ENCODE results near the gene SULT2B1.

GRCh38 chr19:48595833-48596232, 43.9 kb downstream of the SULT2B1 start:
- TF ChIP-seq, protein P1, sequence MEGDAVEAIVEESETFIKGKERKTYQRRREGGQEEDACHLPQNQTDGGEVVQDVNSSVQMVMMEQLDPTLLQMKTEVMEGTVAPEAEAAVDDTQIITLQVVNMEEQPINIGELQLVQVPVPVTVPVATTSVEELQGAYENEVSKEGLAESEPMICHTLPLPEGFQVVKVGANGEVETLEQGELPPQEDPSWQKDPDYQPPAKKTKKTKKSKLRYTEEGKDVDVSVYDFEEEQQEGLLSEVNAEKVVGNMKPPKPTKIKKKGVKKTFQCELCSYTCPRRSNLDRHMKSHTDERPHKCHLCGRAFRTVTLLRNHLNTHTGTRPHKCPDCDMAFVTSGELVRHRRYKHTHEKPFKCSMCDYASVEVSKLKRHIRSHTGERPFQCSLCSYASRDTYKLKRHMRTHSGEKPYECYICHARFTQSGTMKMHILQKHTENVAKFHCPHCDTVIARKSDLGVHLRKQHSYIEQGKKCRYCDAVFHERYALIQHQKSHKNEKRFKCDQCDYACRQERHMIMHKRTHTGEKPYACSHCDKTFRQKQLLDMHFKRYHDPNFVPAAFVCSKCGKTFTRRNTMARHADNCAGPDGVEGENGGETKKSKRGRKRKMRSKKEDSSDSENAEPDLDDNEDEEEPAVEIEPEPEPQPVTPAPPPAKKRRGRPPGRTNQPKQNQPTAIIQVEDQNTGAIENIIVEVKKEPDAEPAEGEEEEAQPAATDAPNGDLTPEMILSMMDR (IDR thresholded peaks at IDR 0.05; ENCODE audit: poor library complexity) = no peak
- TF ChIP-seq EZH2 (IDR thresholded peaks at IDR 0.05; ENCODE audit: borderline replicate concordance) (no peak), EZH2phosphoT487 (IDR thresholded peaks at IDR 0.05; ENCODE audit: low read depth, severe bottlenecking, unreplicated experiment) (no peak)
